ENCODE data around the gene STK38L.

The STK38L gene

GRCh38 chr12:27340971-27341370 lies 96.9 kb downstream of the STK38L start:
- no peak overlapping the region for H3K4me3 ChIP-seq (ENCODE audit: low read depth, low read length)
- TF ChIP-seq, protein P1, sequence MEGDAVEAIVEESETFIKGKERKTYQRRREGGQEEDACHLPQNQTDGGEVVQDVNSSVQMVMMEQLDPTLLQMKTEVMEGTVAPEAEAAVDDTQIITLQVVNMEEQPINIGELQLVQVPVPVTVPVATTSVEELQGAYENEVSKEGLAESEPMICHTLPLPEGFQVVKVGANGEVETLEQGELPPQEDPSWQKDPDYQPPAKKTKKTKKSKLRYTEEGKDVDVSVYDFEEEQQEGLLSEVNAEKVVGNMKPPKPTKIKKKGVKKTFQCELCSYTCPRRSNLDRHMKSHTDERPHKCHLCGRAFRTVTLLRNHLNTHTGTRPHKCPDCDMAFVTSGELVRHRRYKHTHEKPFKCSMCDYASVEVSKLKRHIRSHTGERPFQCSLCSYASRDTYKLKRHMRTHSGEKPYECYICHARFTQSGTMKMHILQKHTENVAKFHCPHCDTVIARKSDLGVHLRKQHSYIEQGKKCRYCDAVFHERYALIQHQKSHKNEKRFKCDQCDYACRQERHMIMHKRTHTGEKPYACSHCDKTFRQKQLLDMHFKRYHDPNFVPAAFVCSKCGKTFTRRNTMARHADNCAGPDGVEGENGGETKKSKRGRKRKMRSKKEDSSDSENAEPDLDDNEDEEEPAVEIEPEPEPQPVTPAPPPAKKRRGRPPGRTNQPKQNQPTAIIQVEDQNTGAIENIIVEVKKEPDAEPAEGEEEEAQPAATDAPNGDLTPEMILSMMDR (IDR thresholded peaks at IDR 0.05; ENCODE audit: borderline replicate concordance, insufficient read depth, low read depth, low read length): no peak

- TF ChIP-seq, protein P1 (IDR thresholded peaks at IDR 0.05; ENCODE audit: borderline replicate concordance, insufficient read depth, low read depth, low read length): no peak
- H3K4me3 ChIP-seq (ENCODE audit: low read depth, low read length): no peak overlapping the region
Measured at GRCh38 chr12:27342536-27342935, 98.5 kb downstream of the STK38L start.

DNA sequence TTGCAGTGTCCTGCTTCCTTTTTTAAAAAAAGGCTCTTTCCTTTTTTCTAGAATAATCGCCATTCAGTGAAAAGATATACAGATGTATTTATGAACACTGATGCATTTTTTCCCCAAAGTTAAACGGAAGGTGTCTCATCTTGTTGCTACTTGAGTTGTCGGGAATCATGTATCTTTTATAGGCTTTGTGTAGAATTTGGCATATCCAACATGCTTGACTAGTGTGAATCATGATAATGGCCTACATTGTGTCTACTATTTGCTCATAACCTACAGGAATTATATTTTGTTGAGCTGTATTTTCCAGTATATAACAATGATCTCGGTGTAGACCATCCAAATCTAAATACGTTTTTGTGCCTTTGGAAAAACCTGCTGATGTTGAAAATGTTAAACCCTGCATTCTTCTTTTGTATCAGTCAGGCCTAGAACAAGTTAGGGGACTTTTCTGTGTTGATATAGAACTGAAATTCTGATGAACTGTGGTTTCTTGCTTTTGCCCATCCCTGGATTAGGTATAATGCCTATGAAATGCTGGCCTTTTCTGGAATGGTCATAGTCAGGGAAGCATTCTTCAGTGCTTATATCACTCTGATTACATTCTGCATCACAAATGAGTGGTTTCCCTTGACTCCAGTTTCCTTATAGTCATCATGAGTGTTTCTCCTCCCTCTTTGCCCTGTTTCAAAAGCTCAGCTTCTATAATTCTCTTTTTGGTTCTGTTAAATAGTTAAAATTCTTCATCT lies 99.3 kb downstream of the STK38L start:
- no peak overlapping the region for H3K4me3 ChIP-seq (ENCODE audit: low read depth, low read length)
- TF ChIP-seq, protein P1 (IDR thresholded peaks at IDR 0.05; ENCODE audit: borderline replicate concordance, insufficient read depth, low read depth, low read length): no peak

DNA sequence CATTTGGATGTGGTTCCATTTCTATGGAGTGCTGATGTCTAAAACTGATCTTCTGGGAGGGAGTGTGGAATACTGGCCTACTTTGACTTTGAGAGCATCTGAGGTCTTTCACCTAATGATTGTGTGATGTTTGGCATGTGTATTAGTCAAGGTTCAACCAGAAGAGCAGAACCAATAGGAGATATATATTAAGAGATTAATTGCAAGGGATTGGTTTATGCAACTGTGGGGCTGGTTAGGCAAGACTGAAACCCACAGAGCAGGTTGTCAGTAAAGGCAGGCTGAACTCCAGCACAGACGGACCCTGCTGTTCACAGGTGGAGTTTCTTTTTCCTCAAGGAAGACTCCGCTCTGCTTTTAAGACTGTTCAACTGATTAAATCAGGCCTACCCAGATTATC lies 100.2 kb downstream of the STK38L start:
- no peak overlapping the region for H3K4me3 ChIP-seq (ENCODE audit: low read depth, low read length)

GRCh38 chr12:27344760-27345159 lies 100.7 kb downstream of the STK38L start:
- no peak overlapping the region for H3K4me3 ChIP-seq (ENCODE audit: low read depth, low read length)

More for the DNA sequence above, 100.2 kb downstream of the STK38L start:
- TF ChIP-seq, protein P1 (IDR thresholded peaks at IDR 0.05; ENCODE audit: borderline replicate concordance, insufficient read depth, low read depth, low read length): no peak

GRCh38 chr12:27345376-27345775 lies 101.3 kb downstream of the STK38L start:
- TF ChIP-seq, protein P1 (IDR thresholded peaks at IDR 0.05; ENCODE audit: borderline replicate concordance, insufficient read depth, low read depth, low read length): no peak
- H3K4me3 ChIP-seq (ENCODE audit: low read depth, low read length): no peak overlapping the region

More at GRCh38 chr12:27344760-27345159, 100.7 kb downstream of the STK38L start:
- TF ChIP-seq, protein P1 (IDR thresholded peaks at IDR 0.05; ENCODE audit: borderline replicate concordance, insufficient read depth, low read depth, low read length): no peak

DNA sequence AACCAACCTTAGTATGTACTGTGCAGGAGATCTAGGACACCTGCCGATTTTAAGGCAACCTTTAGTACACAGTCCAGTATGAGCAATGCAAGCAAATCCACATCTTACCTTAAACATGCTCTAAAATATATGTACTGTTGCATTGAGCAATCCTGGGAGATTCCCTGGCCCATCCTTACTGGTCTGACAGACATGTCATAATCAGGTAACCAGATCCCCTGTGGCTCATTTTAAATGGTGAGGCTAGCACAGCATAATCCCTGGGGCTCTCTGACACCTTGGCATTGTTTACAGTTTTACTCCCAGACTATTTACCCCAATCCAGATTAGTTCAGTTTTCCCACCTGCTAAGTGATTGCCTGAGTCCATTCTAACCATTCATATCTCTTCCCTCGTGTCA lies 103.7 kb downstream of the STK38L start:
- TF ChIP-seq, protein P1 (IDR thresholded peaks at IDR 0.05; ENCODE audit: borderline replicate concordance, insufficient read depth, low read depth, low read length): no peak
- H3K4me3 ChIP-seq (ENCODE audit: low read depth, low read length): no peak overlapping the region
